Testis (tissue), 2 donors: ENCODE data around the gene DAB2.

Experiments used
- POLR2A ChIP-seq: fragments of 450-650 bp; IDR thresholded peaks from one replicate; pipeline ENCODE4 v1.6.1; 2017; ENCODE audit warnings: antibody characterized with exemption, mild to moderate bottlenecking, moderate library complexity
- TF ChIP-seq, protein P1 (sequence below), 3 experiments: fragments of 450-650 bp in 2 of 3; fragments of 200-600 bp in 1 of 3; sonication (generic) in 1 of 3; IDR thresholded peaks; one replicate each; pipeline ENCODE4 v1.5.1; 2016 to 2019; ENCODE audit warnings: antibody characterized with exemption in 3 of 3, mild to moderate bottlenecking in 2 of 3, moderate library complexity in 1 of 3

DNA sequence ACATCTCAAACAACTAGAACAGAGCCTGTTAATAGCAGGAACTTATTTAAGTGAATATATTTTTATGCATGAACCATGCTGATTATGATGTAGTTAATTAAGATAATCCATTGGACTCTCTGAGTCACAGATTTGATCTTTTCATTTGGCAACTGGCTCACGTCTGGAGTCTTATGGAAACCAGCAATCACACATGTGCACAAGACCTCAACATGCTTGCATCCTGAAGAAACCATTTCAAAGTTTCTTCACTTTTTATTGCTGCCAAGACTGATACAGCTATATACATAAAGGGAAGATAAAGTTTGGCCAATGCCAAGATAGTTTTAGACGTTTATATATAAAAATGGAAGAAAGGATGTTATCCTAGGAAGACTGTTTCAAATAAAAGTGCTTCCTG is 47.2 kb downstream of the DAB2 start:
- TF ChIP-seq, protein P1, sequence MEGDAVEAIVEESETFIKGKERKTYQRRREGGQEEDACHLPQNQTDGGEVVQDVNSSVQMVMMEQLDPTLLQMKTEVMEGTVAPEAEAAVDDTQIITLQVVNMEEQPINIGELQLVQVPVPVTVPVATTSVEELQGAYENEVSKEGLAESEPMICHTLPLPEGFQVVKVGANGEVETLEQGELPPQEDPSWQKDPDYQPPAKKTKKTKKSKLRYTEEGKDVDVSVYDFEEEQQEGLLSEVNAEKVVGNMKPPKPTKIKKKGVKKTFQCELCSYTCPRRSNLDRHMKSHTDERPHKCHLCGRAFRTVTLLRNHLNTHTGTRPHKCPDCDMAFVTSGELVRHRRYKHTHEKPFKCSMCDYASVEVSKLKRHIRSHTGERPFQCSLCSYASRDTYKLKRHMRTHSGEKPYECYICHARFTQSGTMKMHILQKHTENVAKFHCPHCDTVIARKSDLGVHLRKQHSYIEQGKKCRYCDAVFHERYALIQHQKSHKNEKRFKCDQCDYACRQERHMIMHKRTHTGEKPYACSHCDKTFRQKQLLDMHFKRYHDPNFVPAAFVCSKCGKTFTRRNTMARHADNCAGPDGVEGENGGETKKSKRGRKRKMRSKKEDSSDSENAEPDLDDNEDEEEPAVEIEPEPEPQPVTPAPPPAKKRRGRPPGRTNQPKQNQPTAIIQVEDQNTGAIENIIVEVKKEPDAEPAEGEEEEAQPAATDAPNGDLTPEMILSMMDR (IDR thresholded peaks at IDR 0.05) = no peak
- no peak for TF ChIP-seq POLR2A
